Left ventricle myocardium inferior (tissue), 1 donor: ENCODE data around the gene DARS1. TPM values are rescaled to one million over a fixed set of nuclear protein-coding genes. Genes with fewer than 3 reads are reported as not detected.

Experiments
- DNase-seq: peaks from one replicate; pipeline ENCODE4 v3.0.0-alpha.2; 2020
- H3K27ac ChIP-seq: fragments of 200-600 bp; replicated peaks from 2 replicates; pipeline ENCODE4 v1.8.0; 2021
- H3K27me3 ChIP-seq: fragments of 200-600 bp; 2 replicates; pipeline ENCODE4 v1.8.0; 2021; ENCODE audit warnings: low read depth
- H3K36me3 ChIP-seq: fragments of 200-600 bp; 2 replicates; pipeline ENCODE4 v1.8.0; 2021
- H3K4me1 ChIP-seq: fragments of 200-600 bp; 2 replicates; pipeline ENCODE4 v1.8.0; 2021
- H3K4me3 ChIP-seq: fragments of 200-600 bp; 2 replicates; pipeline ENCODE4 v1.8.0; 2021; ENCODE audit warnings: mild to moderate bottlenecking, moderate library complexity
- H3K9me3 ChIP-seq: fragments of 200-600 bp; replicated peaks from 2 replicates; pipeline ENCODE4 v1.8.0; 2021
- CTCF ChIP-seq: fragments of 200-600 bp; IDR thresholded peaks from 2 replicates; pipeline ENCODE4 v1.8.0; 2021; ENCODE audit warnings: antibody characterized with exemption, mild to moderate bottlenecking, borderline replicate concordance
- intact Hi-C: fragments of 100-400 bp; cut with micrococcal nuclease; formaldehyde crosslinking; loops from one replicate; pipeline ENCODE4 v1.11.0; 2022
- total RNA-seq: library from RNA; stranded (reverse); fragmentation: NEBNext Ultra II Directional; extraction: Animal tissue kit (Norgen Biotek cat#: 25700); gene quantifications from one replicate; pipeline ENCODE4 v1.2.1, GENCODE V29; 2021
- donor health status: DM: no; HTN: yes; CAD: no; lungs with severe emphysema.

Gene DARS1
- total RNA-seq, 1 donor from 2014 or later, result 56.3 TPM

GRCh38 chr2:136024616-136025015 is 39.2 kb upstream of the DARS1 start:
- no peak overlapping the region for H3K4me3 ChIP-seq
- H3K9me3 ChIP-seq, result no peaks in the 10 kb centered on the region
- no peaks in the 10 kb centered on the region for H3K36me3 ChIP-seq
- H3K27me3 ChIP-seq, result no peaks in the 10 kb centered on the region
- no peak overlapping the region for H3K27ac ChIP-seq
- no peak for DNase-seq
- TF ChIP-seq CTCF, result no peak
- intact Hi-C loops, result loop anchor here (10.0 kb wide), 1 partner anchor 90 kb away; the partner anchor contains the start of gene CXCR4
- H3K4me1 ChIP-seq, result peaks cover 21% of the 10 kb centered on the region

GRCh38 chr2:136024185-136024584 is 38.8 kb upstream of the DARS1 start:
- Histone ChIP-seq H3K9me3 (no peaks in the 10 kb centered on the region), H3K4me1 (peaks cover 25% of the 10 kb centered on the region), H3K36me3 (no peaks in the 10 kb centered on the region), H3K27ac (no peak overlapping the region), H3K4me3 (no peak overlapping the region), H3K27me3 (no peaks in the 10 kb centered on the region)
- TF ChIP-seq CTCF, result no peak
- intact Hi-C loops, result loop anchor here (10.0 kb wide), 1 partner anchor 91 kb away; the partner anchor contains the start of gene CXCR4
- DNase-seq, result no peak

DNA sequence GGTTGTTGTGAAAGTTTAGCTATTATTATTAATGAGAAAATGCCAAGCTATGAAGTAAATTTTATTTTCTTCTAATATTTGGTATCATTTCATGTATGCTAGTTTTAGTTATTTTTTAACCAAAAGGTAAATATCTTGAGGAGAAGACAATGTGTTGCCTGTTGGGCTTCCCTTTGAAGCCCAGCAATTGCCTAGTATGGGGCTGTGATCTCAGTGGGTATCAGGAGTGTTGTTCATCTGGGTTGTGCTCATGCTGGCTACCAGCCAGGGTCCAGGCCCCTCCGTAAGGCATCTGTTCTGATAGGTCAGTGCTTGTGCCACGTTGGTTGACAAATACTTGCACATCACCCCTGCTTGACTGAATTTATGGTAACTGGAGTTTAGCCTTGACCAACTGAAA is 38.0 kb upstream of the DARS1 start:
- no peaks in the 10 kb centered on the region for H3K27me3 ChIP-seq
- H3K4me1 ChIP-seq, result peaks cover 25% of the 10 kb centered on the region
- no peaks in the 10 kb centered on the region for H3K9me3 ChIP-seq
- no peak for TF ChIP-seq CTCF
- H3K36me3 ChIP-seq, result no peaks in the 10 kb centered on the region
- intact Hi-C loops, result loop anchor here (10.0 kb wide), 1 partner anchor 91 kb away; the partner anchor contains the start of gene CXCR4
- no peak overlapping the region for H3K4me3 ChIP-seq
- DNase-seq, result no peak
- H3K27ac ChIP-seq, result no peak overlapping the region

DNA sequence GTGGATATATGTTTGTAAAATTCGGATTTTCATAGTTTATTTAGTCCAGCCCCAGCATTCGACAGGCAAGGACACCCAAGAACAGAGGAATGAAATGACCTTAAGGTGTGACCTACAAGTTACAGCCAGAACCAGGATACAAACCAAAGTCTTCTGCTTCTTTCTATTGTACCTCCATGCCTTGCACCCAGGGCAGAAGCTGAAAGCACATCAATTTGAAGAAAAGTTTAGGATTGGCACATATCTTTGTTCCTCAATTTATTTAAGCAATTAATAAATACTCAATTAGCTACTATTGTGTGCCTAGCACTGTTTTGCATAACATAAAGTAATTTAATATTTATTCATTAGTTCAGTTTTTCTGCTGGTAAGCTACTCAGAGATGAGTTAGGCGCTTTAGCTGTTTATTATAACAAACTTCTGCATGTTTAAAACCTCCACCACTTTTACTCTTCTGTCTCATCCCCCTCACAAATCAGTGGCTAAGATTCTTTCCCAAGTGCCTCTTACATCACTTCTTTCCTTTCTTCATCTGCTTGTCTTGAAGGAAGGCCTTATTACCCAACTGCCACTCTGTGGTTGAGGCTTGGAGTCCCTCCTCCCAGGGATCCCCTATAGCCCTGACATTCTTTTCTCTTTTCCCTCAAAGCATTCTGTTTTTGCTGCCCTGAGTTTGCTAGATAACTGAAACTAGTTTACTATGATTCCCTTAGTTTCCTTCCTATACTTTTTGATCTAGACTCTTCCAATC is 37.1 kb upstream of the DARS1 start:
- DNase-seq, result no peak
- no peaks in the 10 kb centered on the region for H3K27me3 ChIP-seq
- H3K4me3 ChIP-seq, result no peak overlapping the region
- intact Hi-C loops, result loop anchor here (10.0 kb wide), 1 partner anchor 92 kb away; the partner anchor contains the start of gene CXCR4
- peaks cover 25% of the 10 kb centered on the region for H3K4me1 ChIP-seq
- H3K27ac ChIP-seq, result no peak overlapping the region
- H3K36me3 ChIP-seq, result no peaks in the 10 kb centered on the region
- no peak for TF ChIP-seq CTCF
- no peaks in the 10 kb centered on the region for H3K9me3 ChIP-seq

DNA sequence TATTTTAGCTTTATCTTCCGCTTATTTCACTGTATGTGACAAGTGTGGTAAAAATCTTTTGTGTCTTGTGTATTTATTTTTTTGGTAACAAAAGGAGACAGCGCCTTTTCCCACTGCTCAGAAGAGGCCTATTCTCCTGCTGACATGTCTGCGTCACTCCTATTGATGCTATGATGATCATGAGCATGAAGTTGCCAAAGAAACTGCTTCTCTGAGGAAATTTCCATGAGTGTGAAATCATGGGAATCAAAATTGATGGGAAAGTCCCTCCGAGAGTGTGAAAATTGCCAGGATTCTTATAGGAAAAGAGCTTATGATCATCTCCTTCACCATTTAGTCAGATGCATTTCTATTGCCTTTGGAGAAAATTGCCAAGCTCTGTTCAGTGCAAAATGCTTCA is 36.5 kb upstream of the DARS1 start:
- Histone ChIP-seq H3K4me3 (no peak overlapping the region), H3K27me3 (no peaks in the 10 kb centered on the region), H3K36me3 (no peaks in the 10 kb centered on the region), H3K27ac (no peak overlapping the region), H3K4me1 (peaks cover 25% of the 10 kb centered on the region), H3K9me3 (no peaks in the 10 kb centered on the region)
- no peak for TF ChIP-seq CTCF
- no peak for DNase-seq
- intact Hi-C loops, result loop anchor here (10.0 kb wide), 1 partner anchor 93 kb away; the partner anchor contains the start of gene CXCR4
